ENCODE results near the gene GMCL2.
A peak's percentile ranks its signal among the peaks of the same experiment; 100 is the strongest.

GRCh38 chr5:178196986-178197385, 9.8 kb upstream of the GMCL2 start:
- TF ChIP-seq, protein P1, sequence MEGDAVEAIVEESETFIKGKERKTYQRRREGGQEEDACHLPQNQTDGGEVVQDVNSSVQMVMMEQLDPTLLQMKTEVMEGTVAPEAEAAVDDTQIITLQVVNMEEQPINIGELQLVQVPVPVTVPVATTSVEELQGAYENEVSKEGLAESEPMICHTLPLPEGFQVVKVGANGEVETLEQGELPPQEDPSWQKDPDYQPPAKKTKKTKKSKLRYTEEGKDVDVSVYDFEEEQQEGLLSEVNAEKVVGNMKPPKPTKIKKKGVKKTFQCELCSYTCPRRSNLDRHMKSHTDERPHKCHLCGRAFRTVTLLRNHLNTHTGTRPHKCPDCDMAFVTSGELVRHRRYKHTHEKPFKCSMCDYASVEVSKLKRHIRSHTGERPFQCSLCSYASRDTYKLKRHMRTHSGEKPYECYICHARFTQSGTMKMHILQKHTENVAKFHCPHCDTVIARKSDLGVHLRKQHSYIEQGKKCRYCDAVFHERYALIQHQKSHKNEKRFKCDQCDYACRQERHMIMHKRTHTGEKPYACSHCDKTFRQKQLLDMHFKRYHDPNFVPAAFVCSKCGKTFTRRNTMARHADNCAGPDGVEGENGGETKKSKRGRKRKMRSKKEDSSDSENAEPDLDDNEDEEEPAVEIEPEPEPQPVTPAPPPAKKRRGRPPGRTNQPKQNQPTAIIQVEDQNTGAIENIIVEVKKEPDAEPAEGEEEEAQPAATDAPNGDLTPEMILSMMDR (IDR thresholded peaks at IDR 0.05) = peak in 11 of 12 donors; percentile 13 to 44 (median 29)
- TF ChIP-seq POLR2A (IDR thresholded peaks at IDR 0.05) = no peak
